ENCODE results near the gene SPRY2. TPM values are rescaled to one million over a fixed set of nuclear protein-coding genes. Genes with fewer than 3 reads are reported as not detected.

Gene SPRY2
- total RNA-seq, 1 experiment from 2014 or later: 7.2 TPM

GRCh38 chr13:80339563-80339911 lies 1.4 kb downstream of the SPRY2 start:
- intact Hi-C loops (cut with micrococcal nuclease): no loop called here
- BruUV-seq (replicated peaks): no TSS peak

More at GRCh38 chr13:80339563-80339911, 1.4 kb downstream of the SPRY2 start:
- ATAC-seq (no peak), DNase-seq (ENCODE audit: low read depth, low spot score) (no peak)
- CTCF ChIA-PET: no interaction called here
- Histone ChIP-seq H2AFZ (ENCODE audit: low read depth, low read length, poor library complexity, severe bottlenecking) (no peak overlapping the region), H3K4me1 (ENCODE audit: control insufficient read depth in 1 of 2, insufficient read depth in 2 of 2, low read length in 2 of 2) (peaks cover 0 to 9% of the 10 kb centered on the region in 2 experiments; a peak in 3 of 4 replicates), H3K79me2 (ENCODE audit: insufficient read depth, low read length) (peaks cover 46% of the 10 kb centered on the region), H3K36me3 (ENCODE audit: control insufficient read depth in 1 of 2, insufficient read depth in 2 of 2, low read length in 2 of 2) (no peaks in the 10 kb centered on the region; a peak in 1 of 4 replicates), H3K4me3 (replicated peaks in 1 of 2; ENCODE audit: low read depth in 1 of 2, low read length in 2 of 2) (peak overlapping the region; percentile 67 to 72), H3K27ac (ENCODE audit: low read depth, low read length) (peak overlapping the region; percentile 84; the same call in 1 of the 2 replicates), H3K27me3 (ENCODE audit: insufficient read depth, low read length) (no peaks in the 10 kb centered on the region), H3K9ac (ENCODE audit: low read length) (peak overlapping the region; percentile 79), H3K9me3 (ENCODE audit: control insufficient read depth in 1 of 2, insufficient read depth in 1 of 2, low read depth in 1 of 2, low read length in 2 of 2) (no peaks in the 10 kb centered on the region), H3K4me2 (ENCODE audit: low read length) (peak overlapping the region; percentile 79), H4K20me1 (ENCODE audit: insufficient read depth) (no peaks in the 10 kb centered on the region), H3K9me2 (ENCODE audit: insufficient read depth) (no peaks in the 10 kb centered on the region)
- TF ChIP-seq CBX3 (IDR thresholded peaks at IDR 0.05; ENCODE audit: low read depth) (no peak), RAD21 (IDR thresholded peaks at IDR 0.05; ENCODE audit: low read depth) (no peak), FOSL1 (IDR thresholded peaks at IDR 0.05; ENCODE audit: low read depth) (no peak), POLR2AphosphoS5 (IDR thresholded peaks at IDR 0.05; ENCODE audit: low read depth, low read length) (no peak), SP1 (IDR thresholded peaks at IDR 0.05; ENCODE audit: low read depth) (no peak), YY1 (IDR thresholded peaks at IDR 0.05; ENCODE audit: extremely low read depth, insufficient replicate concordance, low read depth, low read length) (no peak), POLR2A (IDR thresholded peaks at IDR 0.05; ENCODE audit: borderline replicate concordance, extremely low read depth, insufficient read depth, insufficient read length) (no peak), SRF (IDR thresholded peaks at IDR 0.05; ENCODE audit: low read depth) (no peak), EZH2phosphoT487 (IDR thresholded peaks at IDR 0.05; ENCODE audit: borderline replicate concordance) (no peak), MAX (IDR thresholded peaks at IDR 0.05) (no peak)
- TF ChIP-seq, protein P1, sequence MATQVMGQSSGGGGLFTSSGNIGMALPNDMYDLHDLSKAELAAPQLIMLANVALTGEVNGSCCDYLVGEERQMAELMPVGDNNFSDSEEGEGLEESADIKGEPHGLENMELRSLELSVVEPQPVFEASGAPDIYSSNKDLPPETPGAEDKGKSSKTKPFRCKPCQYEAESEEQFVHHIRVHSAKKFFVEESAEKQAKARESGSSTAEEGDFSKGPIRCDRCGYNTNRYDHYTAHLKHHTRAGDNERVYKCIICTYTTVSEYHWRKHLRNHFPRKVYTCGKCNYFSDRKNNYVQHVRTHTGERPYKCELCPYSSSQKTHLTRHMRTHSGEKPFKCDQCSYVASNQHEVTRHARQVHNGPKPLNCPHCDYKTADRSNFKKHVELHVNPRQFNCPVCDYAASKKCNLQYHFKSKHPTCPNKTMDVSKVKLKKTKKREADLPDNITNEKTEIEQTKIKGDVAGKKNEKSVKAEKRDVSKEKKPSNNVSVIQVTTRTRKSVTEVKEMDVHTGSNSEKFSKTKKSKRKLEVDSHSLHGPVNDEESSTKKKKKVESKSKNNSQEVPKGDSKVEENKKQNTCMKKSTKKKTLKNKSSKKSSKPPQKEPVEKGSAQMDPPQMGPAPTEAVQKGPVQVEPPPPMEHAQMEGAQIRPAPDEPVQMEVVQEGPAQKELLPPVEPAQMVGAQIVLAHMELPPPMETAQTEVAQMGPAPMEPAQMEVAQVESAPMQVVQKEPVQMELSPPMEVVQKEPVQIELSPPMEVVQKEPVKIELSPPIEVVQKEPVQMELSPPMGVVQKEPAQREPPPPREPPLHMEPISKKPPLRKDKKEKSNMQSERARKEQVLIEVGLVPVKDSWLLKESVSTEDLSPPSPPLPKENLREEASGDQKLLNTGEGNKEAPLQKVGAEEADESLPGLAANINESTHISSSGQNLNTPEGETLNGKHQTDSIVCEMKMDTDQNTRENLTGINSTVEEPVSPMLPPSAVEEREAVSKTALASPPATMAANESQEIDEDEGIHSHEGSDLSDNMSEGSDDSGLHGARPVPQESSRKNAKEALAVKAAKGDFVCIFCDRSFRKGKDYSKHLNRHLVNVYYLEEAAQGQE (IDR thresholded peaks at IDR 0.05; ENCODE audit: low read depth): no peak
- RAD21 ChIA-PET (ENCODE audit: low non-redundant PET in 1 of 2, low total read pairs in 2 of 2, uncharacterized antibody in 2 of 2, unreplicated experiment in 2 of 2): no interaction called here
- POLR2A ChIA-PET: no interaction called here

Data from HCT116 (cell line).